ENCODE data around the gene CYP11A1.
"Not testable (repeated sequence)": the region's sequence is repeated elsewhere in the genome, so short reads cannot be mapped to it uniquely, and the experiment has no call there.

CYP11A1 gene

GRCh38 chr15:74400915-74401757 is 33.7 kb upstream of the CYP11A1 start:
- DNase-seq (ENCODE audit: low read depth in 2 of 2) = peak in 1 of 2 experiments; percentile 40

- DNase-seq (ENCODE audit: low read depth in 2 of 2) = no peak
Observed at GRCh38 chr15:74400313-74400860, 32.9 kb upstream of the CYP11A1 start.

- peak in 1 of 2 experiments; percentile 56 for DNase-seq (ENCODE audit: low read depth in 2 of 2)
Observed at GRCh38 chr15:74399511-74400312, 32.3 kb upstream of the CYP11A1 start.

GRCh38 chr15:74399100-74399499 is 31.7 kb upstream of the CYP11A1 start:
- no peak for DNase-seq (ENCODE audit: low read depth in 2 of 2)

- no peak for DNase-seq (ENCODE audit: low read depth in 2 of 2)
Observed at GRCh38 chr15:74398183-74398582, 30.7 kb upstream of the CYP11A1 start.

- no peak for DNase-seq (ENCODE audit: low read depth in 2 of 2)
Observed at GRCh38 chr15:74397239-74398068, 30.0 kb upstream of the CYP11A1 start.

- peak in 1 of 2 experiments; percentile 54 for DNase-seq (ENCODE audit: low read depth in 2 of 2)
Observed at GRCh38 chr15:74396445-74397238, 29.2 kb upstream of the CYP11A1 start.

- no peak for DNase-seq (ENCODE audit: low read depth in 2 of 2)
Observed at GRCh38 chr15:74396146-74396438, 28.6 kb upstream of the CYP11A1 start.

GRCh38 chr15:74395319-74396145 is 28.1 kb upstream of the CYP11A1 start:
- DNase-seq (ENCODE audit: low read depth in 2 of 2) = no peak

GRCh38 chr15:74394090-74394846 is 26.8 kb upstream of the CYP11A1 start:
- DNase-seq (ENCODE audit: low read depth in 2 of 2) = no peak

- DNase-seq (ENCODE audit: low read depth in 2 of 2) = no peak
Observed at GRCh38 chr15:74393423-74393822, 26.0 kb upstream of the CYP11A1 start.

GRCh38 chr15:74392902-74393301 is 25.5 kb upstream of the CYP11A1 start:
- DNase-seq (ENCODE audit: low read depth in 2 of 2) = no peak

- DNase-seq (ENCODE audit: low read depth in 2 of 2) = no peak
Observed at GRCh38 chr15:74392451-74392830, 25.0 kb upstream of the CYP11A1 start.

- DNase-seq (ENCODE audit: low read depth in 2 of 2) = no peak
Observed at GRCh38 chr15:74391582-74392450, 24.4 kb upstream of the CYP11A1 start.

- no peak for DNase-seq (ENCODE audit: low read depth in 2 of 2)
Observed at GRCh38 chr15:74390647-74391288, 23.3 kb upstream of the CYP11A1 start.

- DNase-seq (ENCODE audit: low read depth in 2 of 2) = not testable (repeated sequence)
Observed at GRCh38 chr15:74390049-74390646, 22.7 kb upstream of the CYP11A1 start.

- no peak for DNase-seq (ENCODE audit: low read depth in 2 of 2)
Observed at GRCh38 chr15:74389241-74390048, 22.0 kb upstream of the CYP11A1 start.
